GM21381 (cell line): Measurements from ENCODE around the gene MORF4L1.
"Not testable (repeated sequence)": the region's sequence is repeated elsewhere in the genome, so short reads cannot be mapped to it uniquely, and the experiment has no call there.

Experiments
- ATAC-seq: cut with Tn5 transposase; IDR thresholded peaks from one replicate; pipeline ENCODE4 v1.9.1; 2021; ENCODE audit warnings: mild to moderate bottlenecking, moderate library complexity; ENCODE audit not compliant: unreplicated experiment

Gene MORF4L1

GRCh38 chr15:78872155-78872971 lies at the start of gene MORF4L1:
TSS of gene MORF4L1 (plus strand) at chr15:78872890. CDS start at chr15:78873018, 128 bp downstream.
- ATAC-seq, result peak; percentile 80

- no peak for ATAC-seq
These were observed 43.8 kb upstream of the MORF4L1 start for GRCh38 chr15:78828920-78829319.

GRCh38 chr15:78830514-78831228 lies 42.0 kb upstream of the MORF4L1 start:
- no peak for ATAC-seq

- ATAC-seq, result no peak
These were observed 41.2 kb upstream of the MORF4L1 start for GRCh38 chr15:78831229-78832207.

GRCh38 chr15:78836333-78836732 lies 36.4 kb upstream of the MORF4L1 start:
- ATAC-seq, result no peak

GRCh38 chr15:78837131-78837530 lies 35.6 kb upstream of the MORF4L1 start:
- no peak for ATAC-seq

GRCh38 chr15:78837543-78837942 lies 35.1 kb upstream of the MORF4L1 start:
- ATAC-seq, result no peak

- no peak for ATAC-seq
These were observed 34.2 kb upstream of the MORF4L1 start for GRCh38 chr15:78838489-78838888.

- ATAC-seq, result not testable (repeated sequence)
These were observed 33.5 kb upstream of the MORF4L1 start for GRCh38 chr15:78839151-78839550.

- no peak for ATAC-seq
These were observed 31.9 kb upstream of the MORF4L1 start for GRCh38 chr15:78840661-78841375.

- ATAC-seq, result no peak
These were observed 31.3 kb upstream of the MORF4L1 start for GRCh38 chr15:78841376-78841706.

- ATAC-seq, result no peak
These were observed 30.8 kb upstream of the MORF4L1 start for GRCh38 chr15:78841891-78842290.

GRCh38 chr15:78842519-78842918 lies 30.2 kb upstream of the MORF4L1 start:
- no peak for ATAC-seq

- ATAC-seq, result not testable (repeated sequence)
These were observed 25.8 kb upstream of the MORF4L1 start for GRCh38 chr15:78846906-78847305.

GRCh38 chr15:78847387-78847906 lies 25.2 kb upstream of the MORF4L1 start:
- not testable (repeated sequence) for ATAC-seq

- no peak for ATAC-seq
These were observed 22.3 kb upstream of the MORF4L1 start for GRCh38 chr15:78850352-78850751.

GRCh38 chr15:78850941-78851755 lies 21.5 kb upstream of the MORF4L1 start:
- ATAC-seq, result no peak

GRCh38 chr15:78853500-78853899 lies 19.2 kb upstream of the MORF4L1 start:
- no peak for ATAC-seq

GRCh38 chr15:78854833-78855372 lies 17.8 kb upstream of the MORF4L1 start:
- no peak for ATAC-seq
